ENCODE results near the gene TRMT1L.

DNA sequence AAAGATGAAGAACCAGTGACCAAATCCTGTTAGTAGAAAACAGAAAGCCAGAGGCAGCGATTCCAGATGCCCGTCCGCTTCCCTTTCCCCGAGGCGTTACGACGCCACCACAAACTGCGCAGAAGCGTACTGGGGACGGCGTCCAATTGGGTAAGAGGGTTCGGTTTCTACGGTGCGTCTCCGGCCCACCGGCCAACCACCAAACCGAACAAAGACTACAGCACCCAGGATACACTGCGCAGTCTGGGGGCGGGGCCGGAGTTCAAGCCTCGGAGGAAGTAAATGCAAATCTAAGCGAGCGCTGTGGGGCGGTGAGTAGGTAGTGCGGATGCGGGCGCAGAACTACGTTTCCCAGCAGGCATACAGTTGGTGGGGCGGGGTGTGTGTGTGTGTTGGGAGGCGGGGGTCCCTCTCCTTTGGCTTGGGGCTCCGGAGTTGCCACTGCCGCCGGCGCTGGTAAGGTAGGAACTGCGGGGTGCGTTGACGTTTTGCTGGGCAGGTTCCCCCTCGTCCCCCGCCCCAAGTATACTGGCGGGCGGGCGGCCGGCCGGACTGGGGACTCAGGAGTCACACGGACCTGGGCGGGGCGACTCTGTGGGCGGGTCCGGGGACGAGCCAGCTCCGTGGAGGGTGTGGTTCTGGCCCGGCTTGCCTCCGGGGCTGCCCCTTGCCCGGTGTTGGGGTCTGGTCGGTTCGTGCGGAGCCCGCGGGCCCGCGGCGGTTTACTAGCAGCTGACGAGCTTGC is at the start of gene TRMT1L, which contains the start of gene SWT1:
- no peak for TF ChIP-seq CTCF (conservative IDR thresholded peaks at IDR 0.05)
- TF ChIP-seq ZFX (IDR thresholded peaks at IDR 0.05): no peak

All from C4-2B (cell line).